GM19351 (cell line): ENCODE results near the gene SORT1.

ENCODE experiments used
- ATAC-seq: cut with Tn5 transposase; IDR thresholded peaks from one replicate; pipeline ENCODE4 v1.9.1; 2021; ENCODE audit warnings: mild to moderate bottlenecking, moderate library complexity; ENCODE audit not compliant: unreplicated experiment

The SORT1 gene

GRCh38 chr1:109263597-109264378 is 133.9 kb downstream of the SORT1 start:
- peak; percentile 81 for ATAC-seq

DNA sequence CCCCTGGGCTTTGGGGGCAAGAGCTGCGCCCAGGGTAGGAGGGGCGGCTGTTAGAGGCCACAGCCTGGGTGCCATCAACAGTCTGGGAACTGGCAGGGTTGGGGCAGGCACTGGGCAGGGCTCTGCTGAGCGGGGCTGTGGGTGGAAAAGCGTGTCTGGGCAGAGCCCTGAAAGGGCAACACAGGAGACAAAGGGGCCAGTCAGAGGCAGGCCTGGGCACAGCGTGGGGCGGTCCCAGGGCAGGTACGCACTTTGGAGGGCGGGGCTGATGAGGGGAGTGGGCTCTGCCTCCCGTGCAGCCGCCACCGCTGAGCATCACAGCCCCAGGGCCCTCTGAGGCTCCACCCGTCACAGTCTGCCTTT is 134.5 kb downstream of the SORT1 start:
- ATAC-seq: no peak

- no peak for ATAC-seq
Measured at GRCh38 chr1:109262231-109263055, 135.3 kb downstream of the SORT1 start.

DNA sequence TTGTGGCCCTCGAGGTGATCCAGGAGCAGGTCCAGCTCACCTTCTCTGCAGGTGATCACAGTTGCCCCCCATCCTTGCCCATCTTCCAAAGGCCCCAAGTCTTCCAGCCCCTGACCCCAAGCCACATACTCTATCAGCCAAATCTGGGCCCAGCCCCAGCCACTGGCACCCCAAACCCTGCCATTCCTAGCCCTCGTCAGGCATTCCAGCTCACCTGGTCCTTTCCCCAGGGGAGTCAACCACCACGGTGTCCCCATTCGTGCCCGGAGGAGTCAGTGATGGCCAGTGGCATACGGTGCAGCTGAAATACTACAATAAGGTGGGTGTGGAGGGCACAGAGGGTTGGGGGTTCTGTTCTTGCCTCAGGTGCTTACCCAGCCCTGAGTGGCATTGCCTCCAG is 136.1 kb downstream of the SORT1 start:
- ATAC-seq: no peak

- ATAC-seq: no peak
Measured at GRCh38 chr1:109261006-109261405, 136.7 kb downstream of the SORT1 start.

DNA sequence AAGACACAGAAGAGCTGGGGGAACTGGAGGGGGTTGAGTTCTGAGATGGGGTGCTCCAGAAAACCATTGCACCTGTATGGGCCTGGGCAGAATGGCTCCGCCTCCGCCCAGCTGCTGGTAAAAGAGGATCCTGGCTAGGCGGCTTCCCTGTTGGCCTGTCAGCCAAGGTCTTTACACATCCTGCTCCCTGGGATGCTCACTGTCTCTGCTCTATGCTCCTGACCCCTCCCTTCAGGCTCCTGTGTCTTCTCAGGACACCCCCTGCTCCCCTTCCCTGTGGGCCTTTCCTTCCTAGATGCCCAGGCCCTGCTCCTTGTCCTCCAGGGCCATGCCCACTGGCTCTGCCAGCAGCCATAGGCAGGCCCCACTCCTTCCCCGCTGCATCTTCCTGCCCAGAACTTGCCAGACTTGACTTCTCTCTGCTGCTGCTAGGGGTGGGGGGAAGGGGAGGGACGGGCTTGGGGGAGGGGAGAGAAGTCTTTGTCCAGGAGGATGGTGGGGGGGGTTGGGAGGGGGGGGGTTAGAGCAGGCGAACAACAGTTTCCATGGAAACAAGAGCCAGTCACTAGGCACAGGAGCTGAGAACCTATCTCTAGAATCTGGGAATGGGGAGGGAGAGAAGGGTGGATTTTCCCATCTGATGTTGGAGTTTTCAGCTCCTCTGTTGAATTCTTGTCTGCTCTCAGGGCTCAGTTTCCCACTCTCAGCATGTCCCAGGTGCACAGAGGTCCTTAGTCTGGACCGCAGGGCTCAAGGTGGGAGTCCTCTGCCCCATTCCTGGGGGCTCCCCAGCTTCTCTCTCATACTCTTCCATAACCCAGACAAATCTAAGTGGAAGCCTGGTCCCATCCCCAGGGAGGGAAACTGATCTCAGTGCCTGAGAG is 137.8 kb downstream of the SORT1 start:
- no peak for ATAC-seq
